HG02840 (cell line): Measurements from ENCODE around the gene ATG4B.
A peak's percentile ranks its signal among the peaks of the same experiment; 100 is the strongest.
"Not testable (repeated sequence)": the region's sequence is repeated elsewhere in the genome, so short reads cannot be mapped to it uniquely, and the experiment has no call there.

ENCODE experiments used
- ATAC-seq: cut with Tn5 transposase; IDR thresholded peaks from one replicate; pipeline ENCODE4 v1.9.1; 2021; ENCODE audit warnings: mild to moderate bottlenecking, moderate library complexity, moderate number of reproducible peaks; ENCODE audit not compliant: unreplicated experiment, low FRiP score

ATG4B gene

DNA sequence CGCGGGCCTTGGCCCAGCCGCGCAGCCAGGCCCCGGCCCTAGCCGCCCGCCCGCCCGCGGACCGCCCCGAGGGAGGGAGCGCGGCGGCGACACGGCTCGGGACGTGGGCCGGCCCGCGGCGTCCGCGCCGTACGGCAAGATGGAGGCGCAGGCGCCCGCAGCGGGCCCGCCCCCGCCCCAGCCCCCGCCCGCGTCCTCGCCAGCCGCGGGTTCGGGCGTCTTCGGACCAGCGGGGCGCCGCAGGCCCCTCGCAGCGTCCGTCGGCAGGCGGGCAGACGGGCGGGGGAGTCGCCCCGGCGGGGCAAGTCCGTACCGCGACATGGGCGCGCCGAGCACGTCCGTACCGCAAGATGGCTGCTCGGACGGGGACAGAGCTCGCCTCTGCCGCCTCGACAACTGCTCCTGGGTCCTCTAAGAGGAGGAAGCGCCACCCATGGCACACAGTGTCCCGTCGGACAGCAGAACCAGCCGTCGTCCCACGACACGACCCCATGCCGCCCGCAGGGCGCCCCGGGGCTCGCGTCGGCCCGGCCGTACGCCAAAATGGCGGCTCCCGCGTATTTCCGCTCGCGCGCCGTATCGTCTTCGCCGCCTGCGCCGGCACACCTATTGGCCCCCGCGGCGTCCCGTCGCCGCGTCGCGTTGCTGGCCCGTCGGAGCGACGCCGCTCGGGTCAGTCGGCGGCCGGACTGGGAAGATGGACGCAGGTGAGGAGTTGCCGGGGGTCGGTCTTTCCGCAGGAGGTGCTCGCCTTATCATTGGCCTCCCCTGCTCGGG lies at the start of gene ATG4B, which contains the start of gene THAP4:
ATG4B (plus strand) TSS at position 676 of the 777 bp plus-strand sequence; CDS start at position 698, 22 bp downstream.
THAP4 (minus strand) TSS at position 141 of the 777 bp plus-strand sequence. CDS start 141 bp downstream, outside the sequence.
- ATAC-seq: peak; percentile 79

DNA sequence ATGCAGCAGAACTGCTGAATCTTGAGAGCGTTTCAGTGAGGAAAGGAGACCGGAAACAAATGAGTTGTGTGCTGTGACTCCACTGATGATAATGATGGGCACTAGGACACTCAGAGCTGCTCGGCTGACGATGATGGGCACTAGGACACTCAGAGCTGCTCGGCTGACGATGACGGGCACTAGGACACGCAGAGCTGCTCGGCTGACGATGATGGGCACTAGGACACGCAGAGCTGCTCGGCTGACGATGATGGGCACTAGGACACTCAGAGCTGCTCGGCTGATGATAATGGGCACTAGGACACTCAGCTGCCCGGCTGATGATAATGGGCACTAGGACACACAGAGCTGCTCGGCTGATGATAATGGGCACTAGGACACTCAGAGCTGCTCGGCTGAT lies 47.6 kb upstream of the ATG4B start:
- ATAC-seq: not testable (repeated sequence)

DNA sequence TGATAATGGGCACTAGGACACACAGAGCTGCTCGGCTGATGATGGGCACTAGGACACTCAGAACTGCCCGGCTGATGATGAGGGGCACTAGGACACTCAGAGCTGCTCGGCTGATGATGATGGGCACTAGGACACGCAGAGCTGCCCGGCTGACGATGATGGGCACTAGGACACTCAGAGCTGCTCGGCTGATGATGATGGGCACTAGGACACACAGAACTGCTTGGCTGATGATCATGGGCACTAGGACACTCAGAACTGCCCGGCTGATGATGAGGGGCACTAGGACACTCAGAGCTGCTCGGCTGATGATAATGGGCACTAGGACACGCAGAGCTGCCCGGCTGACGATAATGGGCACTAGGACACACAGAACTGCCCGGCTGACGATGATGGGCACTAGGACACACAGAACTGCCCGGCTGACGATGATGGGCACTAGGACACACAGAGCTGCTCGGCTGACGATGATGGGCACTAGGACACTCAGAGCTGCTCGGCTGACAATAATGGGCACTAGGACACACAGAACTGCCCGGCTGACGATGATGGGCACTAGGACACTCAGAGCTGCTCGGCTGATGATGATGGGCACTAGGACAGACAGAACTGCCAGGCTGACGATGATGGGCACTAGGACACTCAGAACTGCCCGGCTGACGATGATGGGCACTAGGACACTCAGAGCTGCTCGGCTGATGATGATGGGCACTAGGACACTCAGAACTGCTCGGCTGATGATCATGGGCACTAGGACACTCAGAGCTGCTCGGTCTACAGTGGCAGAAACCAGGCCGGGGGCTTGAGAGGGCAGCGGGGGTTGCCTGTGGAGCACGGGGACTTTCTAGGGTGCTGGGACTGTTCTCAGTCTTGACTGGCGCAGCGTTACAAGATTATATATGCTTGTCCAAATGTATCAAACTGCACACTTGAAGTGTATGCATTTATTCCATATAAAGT lies 46.7 kb upstream of the ATG4B start:
- ATAC-seq: not testable (repeated sequence)

DNA sequence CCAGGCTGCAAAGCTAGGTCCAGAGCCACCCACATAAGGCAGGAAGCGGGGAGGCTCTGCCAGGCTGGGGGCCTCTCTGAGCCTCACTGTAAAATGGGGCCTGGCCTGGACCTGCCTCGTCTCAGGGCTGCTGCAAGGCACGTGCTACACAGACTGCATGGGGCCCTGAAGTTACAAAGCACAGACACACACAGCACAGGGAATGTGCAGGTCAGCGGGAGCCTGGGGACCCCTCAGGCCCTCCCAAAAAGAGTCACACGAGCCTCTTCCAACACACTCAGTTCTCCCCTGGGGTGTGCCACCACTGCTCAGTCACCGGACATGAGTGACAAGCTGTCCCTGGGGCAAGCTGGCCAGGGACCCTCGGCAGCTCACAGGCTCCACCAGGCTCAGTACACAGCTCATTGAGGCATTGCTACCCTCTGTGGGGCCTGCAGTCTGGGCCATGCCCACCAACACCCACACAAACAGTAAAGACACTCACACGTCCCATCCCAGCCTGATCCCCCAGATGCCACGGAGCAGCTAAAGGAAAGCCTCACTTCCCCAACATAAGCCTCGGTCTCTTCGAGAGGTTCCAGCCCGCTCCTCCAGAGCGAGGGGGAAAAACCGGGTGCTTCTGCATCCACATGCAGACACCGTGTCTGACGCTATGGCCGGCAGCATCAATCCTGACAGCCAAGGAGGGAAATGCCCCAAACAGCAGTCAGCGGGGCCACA lies 45.2 kb upstream of the ATG4B start:
- ATAC-seq: no peak

GRCh38 chr2:241593271-241593670 lies 44.2 kb upstream of the ATG4B start:
- no peak for ATAC-seq

GRCh38 chr2:241595600-241596140 lies 41.8 kb upstream of the ATG4B start:
- ATAC-seq: no peak

DNA sequence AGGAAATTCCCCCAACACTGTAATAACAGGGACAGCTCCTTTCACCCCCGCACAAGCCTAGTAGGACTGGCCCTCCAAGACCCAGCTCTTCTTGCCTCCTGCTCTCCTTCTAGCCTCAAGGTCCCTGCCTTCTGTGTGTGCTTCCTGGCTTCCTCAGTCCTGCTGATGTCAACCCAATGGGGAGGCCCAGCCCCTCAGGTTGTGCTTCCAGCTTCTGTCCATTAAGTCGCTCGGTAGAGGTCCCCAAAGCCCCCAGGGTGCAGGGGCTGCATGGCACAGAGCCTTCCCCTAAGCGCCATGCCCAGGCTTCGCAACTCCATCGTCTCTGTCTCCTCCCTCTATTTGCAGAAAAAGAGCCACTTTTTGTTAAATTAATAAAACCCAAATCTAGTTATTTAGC lies 39.9 kb upstream of the ATG4B start:
- no peak for ATAC-seq

- ATAC-seq: no peak
Measured at GRCh38 chr2:241598061-241598460, 39.4 kb upstream of the ATG4B start.

DNA sequence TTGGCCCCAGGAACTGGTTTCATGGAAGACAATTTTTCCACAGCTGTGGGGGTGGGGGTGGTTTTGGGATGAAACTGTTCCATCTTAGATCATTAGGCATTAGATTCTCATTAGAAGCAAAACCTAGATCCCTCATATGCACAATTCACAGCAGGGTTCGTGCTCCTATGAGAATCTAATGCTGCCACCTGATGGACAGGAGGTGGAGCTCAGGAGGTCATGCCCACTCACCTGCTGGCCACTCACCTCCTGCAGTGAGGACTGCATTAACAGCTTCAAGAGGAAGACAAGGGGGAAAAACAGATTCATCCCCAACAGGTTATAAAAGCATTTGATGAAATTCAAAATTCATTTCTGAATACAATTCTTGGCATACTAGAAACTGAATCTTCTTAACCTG lies 39.0 kb upstream of the ATG4B start:
- no peak for ATAC-seq

DNA sequence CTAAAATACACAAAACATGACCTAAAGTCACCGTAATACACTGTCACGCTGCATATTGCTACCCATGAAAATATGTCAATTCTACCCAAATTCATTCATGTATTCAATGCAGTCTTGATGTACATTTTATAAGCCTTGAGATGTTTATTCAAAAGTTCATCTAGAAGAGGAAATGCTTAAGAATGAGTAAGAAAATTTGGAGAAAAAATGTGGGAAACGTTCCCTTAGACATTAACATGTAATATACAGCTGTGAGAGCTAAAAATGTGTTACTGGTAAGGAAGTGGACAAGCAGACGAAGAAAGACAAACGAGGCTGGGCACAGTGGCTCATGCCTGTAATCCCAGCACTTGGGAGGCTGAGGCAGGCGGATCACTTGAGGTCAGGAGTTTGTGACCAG lies 37.9 kb upstream of the ATG4B start:
- ATAC-seq: no peak

DNA sequence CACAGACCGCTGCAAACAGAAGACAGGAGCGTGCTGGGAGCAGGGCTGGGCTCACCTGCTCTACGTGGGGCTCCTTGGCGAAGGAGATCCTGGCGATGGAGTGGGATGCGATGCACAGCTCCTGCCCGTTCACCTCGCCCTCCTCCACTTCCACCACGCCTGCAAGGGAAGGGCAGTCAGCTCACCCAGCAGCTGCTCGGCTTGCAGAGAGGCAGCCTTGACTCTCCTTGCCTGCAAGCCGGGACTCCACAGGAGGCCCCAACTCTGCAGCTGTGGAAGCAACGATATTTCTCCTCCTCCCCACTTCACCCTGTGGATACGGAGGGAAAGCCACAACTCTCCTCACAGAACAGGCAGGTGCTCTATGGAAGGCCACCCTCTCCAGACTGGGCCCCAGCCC lies 35.7 kb upstream of the ATG4B start:
- no peak for ATAC-seq

- no peak for ATAC-seq
Measured at GRCh38 chr2:241602720-241603119, 34.8 kb upstream of the ATG4B start.

- ATAC-seq: no peak
Measured at GRCh38 chr2:241603686-241604085, 33.8 kb upstream of the ATG4B start.

DNA sequence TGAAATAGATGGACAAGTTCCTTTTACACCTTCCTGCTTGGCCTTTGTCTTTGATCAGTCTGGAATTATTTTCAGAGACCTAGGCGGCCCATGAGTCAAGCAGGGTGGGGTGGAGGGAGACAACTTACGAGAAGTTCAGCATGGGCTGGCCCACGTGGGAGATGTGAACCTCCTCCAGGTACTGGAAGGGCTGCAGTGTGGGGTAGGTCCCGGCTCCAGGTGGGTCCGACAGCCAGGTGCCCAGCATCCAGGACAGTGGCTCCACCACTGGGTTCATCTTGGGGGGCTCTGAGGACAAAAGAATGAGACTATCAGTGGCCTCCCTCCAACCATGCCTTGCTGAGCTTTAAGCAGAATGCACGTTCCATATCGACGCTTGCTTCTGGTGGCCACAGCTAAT lies 31.3 kb upstream of the ATG4B start:
- ATAC-seq: no peak

- ATAC-seq: no peak
Measured at GRCh38 chr2:241607162-241607885, 30.2 kb upstream of the ATG4B start.

GRCh38 chr2:241608881-241609280 lies 28.6 kb upstream of the ATG4B start:
- ATAC-seq: no peak

DNA sequence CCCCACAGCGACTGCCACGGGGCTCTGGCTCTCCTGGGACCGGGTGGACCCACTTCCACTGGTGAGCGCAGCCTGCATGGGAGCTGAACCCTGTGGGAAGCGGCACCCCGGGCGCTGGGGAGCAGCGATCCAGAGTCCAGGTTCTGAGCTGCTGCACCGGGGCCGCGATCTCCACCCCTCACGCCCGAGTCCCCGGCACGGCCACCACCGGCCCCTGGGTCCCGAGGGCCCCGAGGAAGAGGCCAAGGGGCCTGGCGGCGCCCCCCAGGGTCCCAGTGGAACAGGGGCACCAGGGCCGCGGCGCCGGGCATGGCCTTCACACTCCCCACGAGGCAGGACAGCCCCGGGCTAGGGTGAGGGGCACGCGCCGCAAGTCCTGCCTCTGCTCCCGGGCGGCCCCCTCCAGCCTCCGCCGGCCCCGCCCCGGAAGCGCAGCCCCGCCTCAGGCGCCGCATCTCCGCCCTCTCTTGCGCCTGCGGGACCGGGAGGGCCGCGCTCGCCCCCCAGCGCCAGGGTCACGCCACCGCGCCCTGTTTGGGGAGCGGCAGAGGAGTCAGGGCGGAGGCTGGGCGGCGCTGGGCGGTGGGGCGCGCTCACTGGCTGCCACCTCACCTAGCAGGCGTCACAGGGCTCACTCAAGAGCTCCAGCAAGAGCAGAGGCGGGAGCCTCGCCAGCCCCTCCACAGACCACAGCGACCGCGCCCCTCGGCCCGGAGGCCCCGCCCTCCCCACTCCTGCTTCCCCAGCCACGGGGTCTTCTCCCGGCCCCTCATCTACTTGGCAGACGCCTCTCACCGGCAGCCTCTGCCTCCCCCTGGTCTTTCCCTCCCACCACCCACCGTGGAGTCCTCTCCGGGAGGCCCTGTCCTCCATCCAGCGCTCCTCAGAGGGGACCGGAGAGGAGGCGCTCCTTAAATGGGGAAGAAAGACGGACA lies 27.4 kb upstream of the ATG4B start:
- ATAC-seq: peak; percentile 82

DNA sequence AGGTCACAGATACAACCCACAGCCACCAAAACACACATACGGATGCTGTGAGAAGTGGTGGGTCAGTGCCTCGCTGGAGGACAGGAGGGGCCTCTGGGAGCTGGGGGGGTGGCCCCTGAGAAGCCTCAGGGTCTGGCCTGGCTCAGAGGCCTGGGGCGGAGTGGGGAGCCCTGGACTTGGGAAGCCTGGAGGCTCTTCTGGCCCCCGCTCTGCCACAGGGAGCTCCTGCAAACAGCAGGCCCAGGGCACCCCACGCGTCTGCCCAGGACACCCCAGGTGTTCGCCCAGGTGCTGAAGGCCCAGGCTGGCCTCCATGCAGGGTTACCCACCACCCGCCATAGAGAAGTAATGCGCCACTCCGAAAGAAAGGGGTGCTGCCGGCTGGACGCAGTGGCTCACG lies 26.4 kb upstream of the ATG4B start:
- no peak for ATAC-seq
